Measurements from ENCODE around the gene LRRC17.

LRRC17 gene

GRCh38 chr7:102912742-102913141 is at the start of gene LRRC17:
TSS of gene LRRC17 (plus strand) at chr7:102913000. CDS start at chr7:102933914, 20,914 bp downstream.
- no peak for DNase-seq (ENCODE audit: low read depth)

GRCh38 chr7:102864958-102865357 is 47.8 kb upstream of the LRRC17 start:
- DNase-seq (ENCODE audit: low read depth): no peak

- no peak for DNase-seq (ENCODE audit: low read depth)
Measured at GRCh38 chr7:102866535-102867215, 46.1 kb upstream of the LRRC17 start.

- DNase-seq (ENCODE audit: low read depth): no peak
Measured at GRCh38 chr7:102869195-102869594, 43.6 kb upstream of the LRRC17 start.

GRCh38 chr7:102872460-102872859 is 40.3 kb upstream of the LRRC17 start:
- no peak for DNase-seq (ENCODE audit: low read depth)

GRCh38 chr7:102873470-102874165 is 39.2 kb upstream of the LRRC17 start:
- no peak for DNase-seq (ENCODE audit: low read depth)

GRCh38 chr7:102874166-102874829 is 38.5 kb upstream of the LRRC17 start:
- DNase-seq (ENCODE audit: low read depth): no peak

GRCh38 chr7:102874966-102875365 is 37.8 kb upstream of the LRRC17 start:
- no peak for DNase-seq (ENCODE audit: low read depth)

- no peak for DNase-seq (ENCODE audit: low read depth)
Measured at GRCh38 chr7:102875700-102876295, 37.0 kb upstream of the LRRC17 start.

- DNase-seq (ENCODE audit: low read depth): no peak
Measured at GRCh38 chr7:102883098-102883860, 29.5 kb upstream of the LRRC17 start.

- no peak for DNase-seq (ENCODE audit: low read depth)
Measured at GRCh38 chr7:102888561-102889233, 24.1 kb upstream of the LRRC17 start.

- DNase-seq (ENCODE audit: low read depth): no peak
Measured at GRCh38 chr7:102889851-102890250, 22.9 kb upstream of the LRRC17 start.

GRCh38 chr7:102890292-102890970 is 22.4 kb upstream of the LRRC17 start:
- DNase-seq (ENCODE audit: low read depth): no peak

- no peak for DNase-seq (ENCODE audit: low read depth)
Measured at GRCh38 chr7:102890971-102891692, 21.7 kb upstream of the LRRC17 start.

- no peak for DNase-seq (ENCODE audit: low read depth)
Measured at GRCh38 chr7:102891693-102892261, 21.0 kb upstream of the LRRC17 start.

GRCh38 chr7:102892631-102893278 is 20.0 kb upstream of the LRRC17 start:
- no peak for DNase-seq (ENCODE audit: low read depth)

GRCh38 chr7:102895602-102896001 is 17.2 kb upstream of the LRRC17 start:
- no peak for DNase-seq (ENCODE audit: low read depth)

GRCh38 chr7:102896585-102896984 is 16.2 kb upstream of the LRRC17 start:
- DNase-seq (ENCODE audit: low read depth): no peak

- no peak for DNase-seq (ENCODE audit: low read depth)
Measured at GRCh38 chr7:102897211-102897631, 15.6 kb upstream of the LRRC17 start.

All from CMK (cell line).